ENCODE results near the gene SLC28A2.

SLC28A2 gene

GRCh38 chr15:45326741-45327140 lies 74.7 kb downstream of the SLC28A2 start:
- DNase-seq = no peak

Measured in NCI-H1417 treated with DMSO at 0.1 percent for 48 hours (cell line).